OCI-LY1 (cell line): ENCODE measurements around the gene KHDRBS2.

Experiments used
- EZH2 ChIP-seq: fragments of 200-600 bp; sonication (generic), shearing (Covaris generic); IDR thresholded peaks from 2 replicates; pipeline ENCODE4 v1.8.0; 2017; ENCODE audit warnings: borderline replicate concordance, mixed run types, mild to moderate bottlenecking, antibody characterized with exemption, low read length, moderate library complexity, mixed read lengths
- TF ChIP-seq, protein P1 (sequence below): fragments of 200-600 bp; sonication (generic), shearing (Covaris generic); IDR thresholded peaks from 2 replicates; pipeline ENCODE4 v1.5.1; 2017; ENCODE audit warnings: mild to moderate bottlenecking, antibody characterized with exemption, low read length, moderate library complexity, mixed read lengths

GRCh38 chr6:62236784-62237183, 49.2 kb downstream of the KHDRBS2 start:
- TF ChIP-seq EZH2: no peak
- TF ChIP-seq, protein P1, sequence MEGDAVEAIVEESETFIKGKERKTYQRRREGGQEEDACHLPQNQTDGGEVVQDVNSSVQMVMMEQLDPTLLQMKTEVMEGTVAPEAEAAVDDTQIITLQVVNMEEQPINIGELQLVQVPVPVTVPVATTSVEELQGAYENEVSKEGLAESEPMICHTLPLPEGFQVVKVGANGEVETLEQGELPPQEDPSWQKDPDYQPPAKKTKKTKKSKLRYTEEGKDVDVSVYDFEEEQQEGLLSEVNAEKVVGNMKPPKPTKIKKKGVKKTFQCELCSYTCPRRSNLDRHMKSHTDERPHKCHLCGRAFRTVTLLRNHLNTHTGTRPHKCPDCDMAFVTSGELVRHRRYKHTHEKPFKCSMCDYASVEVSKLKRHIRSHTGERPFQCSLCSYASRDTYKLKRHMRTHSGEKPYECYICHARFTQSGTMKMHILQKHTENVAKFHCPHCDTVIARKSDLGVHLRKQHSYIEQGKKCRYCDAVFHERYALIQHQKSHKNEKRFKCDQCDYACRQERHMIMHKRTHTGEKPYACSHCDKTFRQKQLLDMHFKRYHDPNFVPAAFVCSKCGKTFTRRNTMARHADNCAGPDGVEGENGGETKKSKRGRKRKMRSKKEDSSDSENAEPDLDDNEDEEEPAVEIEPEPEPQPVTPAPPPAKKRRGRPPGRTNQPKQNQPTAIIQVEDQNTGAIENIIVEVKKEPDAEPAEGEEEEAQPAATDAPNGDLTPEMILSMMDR: no peak
